Non-pigmented ciliary epithelial cell (primary cell): Measurements from ENCODE around the gene UGT1A9.
"Not testable (repeated sequence)": the region's sequence is repeated elsewhere in the genome, so short reads cannot be mapped to it uniquely, and the experiment has no call there.

Source experiments
- DNase-seq: peaks from one replicate; pipeline ENCODE4 v3.0.0-alpha.2; 2010; ENCODE audit warnings: low read depth

Gene UGT1A9

GRCh38 chr2:233671290-233672161, at the start of gene UGT1A9:
TSS of gene UGT1A9 (plus strand) at chr2:233671898. CDS start at chr2:233671935, 37 bp downstream.
- DNase-seq: no peak

GRCh38 chr2:233627331-233628025, 44.2 kb upstream of the UGT1A9 start:
- DNase-seq: no peak

DNA sequence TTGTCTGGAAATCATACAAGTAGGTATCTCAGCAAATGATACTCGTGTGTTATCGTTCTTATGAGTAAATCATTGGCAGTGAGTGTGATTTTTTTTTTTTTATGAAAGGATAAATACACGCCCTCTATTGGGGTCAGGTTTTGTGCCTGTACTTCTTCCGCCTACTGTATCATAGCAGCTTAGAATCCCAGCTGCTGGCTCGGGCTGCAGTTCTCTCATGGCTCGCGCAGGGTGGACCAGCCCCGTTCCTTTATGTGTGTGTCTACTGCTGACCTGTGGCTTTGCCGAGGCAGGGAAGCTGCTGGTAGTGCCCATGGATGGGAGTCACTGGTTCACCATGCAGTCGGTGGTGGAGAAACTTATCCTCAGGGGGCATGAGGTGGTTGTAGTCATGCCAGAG, 35.4 kb upstream of the UGT1A9 start, which contains the start of gene UGT1A10:
Gene UGT1A10 (plus strand): TSS at position 143 of the 400 bp plus-strand sequence. CDS start 75 bp downstream, at position 218.
- not testable (repeated sequence) for DNase-seq

- no peak for DNase-seq
Measured at GRCh38 chr2:233638836-233639235, 32.9 kb upstream of the UGT1A9 start.

DNA sequence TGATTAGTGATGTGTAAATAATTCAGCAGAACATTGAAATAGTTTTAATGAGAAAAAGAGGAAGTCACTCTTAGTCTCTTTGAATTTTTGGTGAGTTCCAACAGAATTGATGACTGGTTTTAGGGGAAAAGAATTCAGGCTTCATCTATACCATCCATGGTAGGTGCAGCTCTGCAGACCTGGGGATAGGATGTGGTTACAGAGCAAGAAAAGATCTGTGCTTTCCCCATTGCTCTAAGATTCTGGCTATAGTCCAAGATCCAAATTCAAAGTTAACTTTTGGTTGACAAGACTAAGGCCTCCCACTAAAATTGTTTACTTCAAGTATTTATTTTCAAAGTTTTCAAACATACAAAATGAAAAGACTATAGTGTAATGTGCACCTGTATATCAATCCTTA, 31.8 kb upstream of the UGT1A9 start:
- DNase-seq: no peak

DNA sequence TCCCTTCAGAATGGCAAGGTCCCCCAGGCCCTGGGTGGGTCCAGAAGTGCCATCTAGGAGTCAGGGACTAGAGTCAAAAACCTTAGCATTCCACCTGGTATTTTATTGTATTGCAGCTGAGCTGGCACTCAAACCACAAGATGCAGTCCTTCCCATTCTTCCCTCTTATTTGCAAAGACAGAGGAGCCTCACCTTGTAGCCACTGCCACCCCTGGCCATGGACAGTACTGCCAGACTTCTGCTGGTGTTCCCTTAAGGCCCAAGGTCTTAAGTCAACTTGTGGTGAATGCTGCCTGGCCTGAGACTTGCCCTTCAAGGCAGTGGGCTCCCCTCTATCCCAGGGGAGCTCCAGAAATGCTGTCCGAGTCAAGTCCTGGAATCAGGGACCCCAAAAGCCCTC, 28.6 kb upstream of the UGT1A9 start:
- DNase-seq: no peak

DNA sequence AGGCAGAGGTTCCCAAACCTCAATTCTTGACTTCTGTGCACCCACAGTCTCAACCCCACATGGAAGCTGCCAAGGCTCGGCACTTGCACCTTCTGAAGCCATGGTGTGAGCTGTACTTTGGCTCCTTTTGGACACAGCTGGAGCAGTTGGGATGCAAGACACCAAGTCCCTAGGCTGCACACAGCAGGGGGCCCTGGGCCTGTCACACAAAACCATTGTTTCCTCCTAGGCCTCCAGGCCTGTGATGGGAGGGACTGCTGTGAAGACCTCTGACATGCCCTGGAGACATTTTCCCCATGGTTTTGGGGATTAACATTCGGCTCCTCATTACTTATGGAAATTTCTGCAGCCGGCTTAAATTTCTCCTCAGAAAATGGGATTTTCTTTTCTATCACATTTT, 25.7 kb upstream of the UGT1A9 start:
- not testable (repeated sequence) for DNase-seq

- no peak for DNase-seq
Measured at GRCh38 chr2:233650981-233651380, 20.7 kb upstream of the UGT1A9 start.

- DNase-seq: no peak
Measured at GRCh38 chr2:233651430-233651829, 20.3 kb upstream of the UGT1A9 start.

DNA sequence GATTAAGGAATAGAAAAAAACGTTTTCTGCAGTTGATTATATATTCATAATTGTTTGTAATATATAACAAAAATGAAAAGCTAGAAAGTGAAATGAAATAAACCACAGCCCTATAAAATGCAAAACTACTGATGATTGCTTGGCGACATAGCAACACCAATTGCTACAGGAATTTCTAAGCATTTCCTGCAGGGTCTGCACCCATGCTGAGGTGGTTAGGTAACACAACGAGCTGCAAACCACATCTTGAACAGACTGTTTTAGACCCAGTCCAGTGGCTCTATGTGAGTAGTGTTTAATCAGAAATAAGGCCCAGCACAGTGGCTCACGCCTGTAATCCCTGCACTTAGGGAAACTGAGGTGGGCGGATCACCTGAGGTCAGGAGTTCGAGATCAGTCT, 17.2 kb upstream of the UGT1A9 start:
- DNase-seq: no peak

DNA sequence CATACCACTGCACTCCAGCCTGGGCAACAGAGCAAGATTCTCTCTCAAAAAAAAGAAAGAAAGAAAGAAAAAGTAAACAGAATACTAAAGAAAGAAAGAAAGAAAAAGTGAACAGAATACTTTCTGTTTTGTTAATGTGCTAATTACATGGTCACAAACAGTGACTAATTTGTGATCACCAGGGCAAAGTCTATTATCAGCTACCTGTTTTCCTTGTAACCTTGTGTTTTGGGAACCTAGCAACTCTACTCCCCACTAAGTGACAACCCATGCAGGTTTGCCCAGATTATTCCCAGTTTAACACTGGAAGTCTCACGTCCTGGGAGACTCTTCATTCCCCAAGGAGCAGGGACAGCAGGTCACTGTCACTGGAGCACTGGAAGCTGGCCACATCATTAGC, 16.7 kb upstream of the UGT1A9 start:
- no peak for DNase-seq

DNA sequence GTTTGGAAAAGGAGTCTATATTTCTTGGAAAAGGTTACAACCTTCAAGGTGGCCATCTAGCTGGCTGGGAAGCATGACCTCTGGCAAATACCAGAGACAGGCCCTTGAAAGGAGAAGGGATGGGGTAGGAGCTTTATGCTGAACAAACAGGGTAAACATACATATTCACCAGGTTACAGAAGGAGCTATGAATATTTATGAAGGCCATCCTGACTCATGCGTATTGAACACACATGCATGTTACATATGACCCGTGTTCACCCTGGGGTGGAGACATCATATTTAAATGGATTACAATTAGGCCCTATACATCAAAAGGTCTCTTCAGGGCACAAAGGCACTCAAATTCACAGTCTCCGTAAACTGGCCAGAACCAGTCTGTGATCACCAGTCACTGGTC, 15.8 kb upstream of the UGT1A9 start:
- not testable (repeated sequence) for DNase-seq

GRCh38 chr2:233656443-233656842, 15.3 kb upstream of the UGT1A9 start:
- DNase-seq: no peak

DNA sequence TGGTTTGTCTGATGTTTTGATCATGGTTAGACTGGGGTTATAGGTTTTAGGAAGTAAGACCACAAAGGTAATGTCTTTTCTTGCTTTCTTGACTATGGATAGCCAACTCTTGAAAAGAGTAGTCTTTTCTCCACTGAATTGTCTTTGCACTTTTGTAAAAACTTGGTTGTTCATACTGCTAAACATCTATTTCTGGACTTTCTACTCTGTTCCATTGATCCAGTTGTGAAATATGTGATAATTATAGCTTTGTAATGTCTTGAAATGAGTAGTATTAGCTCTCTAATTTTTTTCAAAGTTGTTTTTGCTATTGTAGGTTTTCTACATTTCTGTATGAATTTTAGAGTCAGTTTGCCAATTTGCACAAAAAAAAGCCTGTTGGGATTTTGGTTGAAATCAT, 13.1 kb upstream of the UGT1A9 start:
- no peak for DNase-seq

GRCh38 chr2:233663911-233664310, 7.8 kb upstream of the UGT1A9 start:
- DNase-seq: no peak

- no peak for DNase-seq
Measured at GRCh38 chr2:233668605-233669260, 3.0 kb upstream of the UGT1A9 start.

GRCh38 chr2:233672886-233673285, 1.2 kb downstream of the UGT1A9 start:
- no peak for DNase-seq

GRCh38 chr2:233673896-233674295, 2.2 kb downstream of the UGT1A9 start:
- no peak for DNase-seq

DNA sequence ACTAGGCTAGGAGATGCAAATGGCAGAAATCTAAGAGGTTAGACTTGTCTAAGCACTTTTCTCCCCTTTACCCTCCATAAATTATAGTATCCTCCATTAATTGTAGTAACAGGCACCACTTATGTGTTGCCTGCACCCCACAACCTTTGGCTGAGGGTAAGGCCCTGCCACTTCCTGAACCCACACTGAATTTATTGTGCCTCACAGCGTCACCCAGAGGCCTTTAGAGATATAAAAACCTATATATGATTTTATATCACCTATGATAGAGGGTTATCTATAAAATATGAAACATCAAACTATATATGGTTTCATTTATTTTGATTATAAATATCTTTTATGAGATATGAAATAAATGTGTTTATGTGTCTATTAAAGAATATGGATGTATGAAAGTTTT, 2.6 kb downstream of the UGT1A9 start:
- no peak for DNase-seq

DNA sequence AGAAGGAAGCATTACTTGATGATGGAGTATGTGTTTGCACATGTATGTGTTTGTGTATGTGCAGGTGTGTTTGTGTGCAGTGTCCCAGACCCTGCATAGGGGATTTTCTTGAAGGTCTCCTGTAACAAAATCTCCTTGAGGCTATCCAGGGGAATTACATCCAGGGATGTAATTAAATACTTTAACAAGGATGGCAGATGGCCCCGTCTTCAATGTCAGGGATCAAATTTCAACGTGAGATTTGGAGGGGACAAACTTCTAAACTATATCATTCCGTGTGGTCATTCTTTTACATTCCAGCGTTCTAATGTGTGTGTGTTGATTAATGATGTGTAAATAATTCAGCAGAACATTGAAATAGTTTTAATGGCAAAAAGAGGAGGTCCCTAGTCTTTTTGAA, 3.3 kb downstream of the UGT1A9 start:
- no peak for DNase-seq

- peak; percentile 6 for DNase-seq
Measured at GRCh38 chr2:233676046-233676445, 4.3 kb downstream of the UGT1A9 start.

- no peak for DNase-seq
Measured at GRCh38 chr2:233679196-233679595, 7.5 kb downstream of the UGT1A9 start.
